Measurements from ENCODE around the gene MLF2.

MLF2 gene

GRCh38 chr12:6786416-6787094, 33.6 kb upstream of the MLF2 start:
- TF ChIP-seq ZBTB7A (IDR thresholded peaks at IDR 0.05; ENCODE audit: low read depth) (no peak), REST (IDR thresholded peaks at IDR 0.05; ENCODE audit: low read depth) (no peak), TEAD4 (IDR thresholded peaks at IDR 0.05) (no peak), CREB1 (IDR thresholded peaks at IDR 0.05; ENCODE audit: low read depth) (no peak), CEBPB (IDR thresholded peaks at IDR 0.05) (no peak), NFIC (IDR thresholded peaks at IDR 0.05) (no peak)

- TF ChIP-seq TCF12 (IDR thresholded peaks at IDR 0.05; ENCODE audit: low read depth) (no peak), EGR1 (IDR thresholded peaks at IDR 0.05) (no peak), ZBTB7A (IDR thresholded peaks at IDR 0.05; ENCODE audit: low read depth) (no peak), YY1 (IDR thresholded peaks at IDR 0.05; ENCODE audit: low read depth) (no peak), MAX (IDR thresholded peaks at IDR 0.05) (no peak), CREB1 (IDR thresholded peaks at IDR 0.05; ENCODE audit: low read depth) (no peak), REST (IDR thresholded peaks at IDR 0.05; ENCODE audit: low read depth) (no peak), USF1 (IDR thresholded peaks at IDR 0.05) (no peak), RAD21 (IDR thresholded peaks at IDR 0.05; ENCODE audit: low read depth) (no peak), TAF1 (IDR thresholded peaks at IDR 0.05; ENCODE audit: low read depth) (no peak), TEAD4 (IDR thresholded peaks at IDR 0.05) (no peak), EP300 (IDR thresholded peaks at IDR 0.05; ENCODE audit: borderline replicate concordance) (no peak), CEBPB (IDR thresholded peaks at IDR 0.05) (no peak), NFIC (IDR thresholded peaks at IDR 0.05) (no peak), FOXM1 (IDR thresholded peaks at IDR 0.05; ENCODE audit: borderline replicate concordance, low read depth) (no peak)
These were observed 31.8 kb upstream of the MLF2 start for GRCh38 chr12:6784761-6785160.

GRCh38 chr12:6784296-6784695, 31.4 kb upstream of the MLF2 start:
- TF ChIP-seq CREB1 (IDR thresholded peaks at IDR 0.05; ENCODE audit: low read depth) = no peak
- no peak for TF ChIP-seq CEBPB (IDR thresholded peaks at IDR 0.05)
- TF ChIP-seq EP300 (IDR thresholded peaks at IDR 0.05; ENCODE audit: borderline replicate concordance) = no peak
- TF ChIP-seq NFIC (IDR thresholded peaks at IDR 0.05) = no peak
- TF ChIP-seq REST (IDR thresholded peaks at IDR 0.05; ENCODE audit: low read depth) = no peak
- TF ChIP-seq YY1 (IDR thresholded peaks at IDR 0.05; ENCODE audit: low read depth) = no peak
- TF ChIP-seq RAD21 (IDR thresholded peaks at IDR 0.05; ENCODE audit: low read depth) = no peak
- TF ChIP-seq ZBTB7A (IDR thresholded peaks at IDR 0.05; ENCODE audit: low read depth) = no peak
- TF ChIP-seq MAX (IDR thresholded peaks at IDR 0.05) = no peak
- no peak for TF ChIP-seq TEAD4 (IDR thresholded peaks at IDR 0.05)
- TF ChIP-seq TCF12 (IDR thresholded peaks at IDR 0.05; ENCODE audit: low read depth) = no peak
- TF ChIP-seq TAF1 (IDR thresholded peaks at IDR 0.05; ENCODE audit: low read depth) = no peak
- no peak for TF ChIP-seq USF1 (IDR thresholded peaks at IDR 0.05)

GRCh38 chr12:6783828-6784227, 30.9 kb upstream of the MLF2 start:
- no peak for TF ChIP-seq ZBTB7A (IDR thresholded peaks at IDR 0.05; ENCODE audit: low read depth)
